Thoracic aorta (tissue), 2 donors: ENCODE measurements around the gene WBP11. TPM values are rescaled to one million over a fixed set of nuclear protein-coding genes. Genes with fewer than 3 reads are reported as not detected.
A peak's percentile ranks its signal among the peaks of the same experiment; 100 is the strongest.

ENCODE experiments used
- ATAC-seq: fragments of 150-250 bp; one replicate; pipeline ENCODE4 v1.8.0; 2017; ENCODE audit warnings: low read depth; ENCODE audit not compliant: insufficient number of reproducible peaks, low FRiP score
- DNase-seq: peaks from one replicate; pipeline ENCODE4 v3.0.0-alpha.2; 2020; ENCODE audit warnings: low spot score
- H3K27ac ChIP-seq, 2 donors: fragments of 200-600 bp; sonication (generic); 1 replicate in 1 of 2; 2 replicates in 1 of 2; pipeline ENCODE4 v1.5.1; 2016; ENCODE audit warnings: mild to moderate bottlenecking in 2 of 2, moderate library complexity in 2 of 2
- H3K27me3 ChIP-seq: fragments of 200-600 bp; sonication (generic); replicated peaks from 2 replicates; pipeline ENCODE4 v1.6.0; 2016; ENCODE audit warnings: mild to moderate bottlenecking; ENCODE audit not compliant: insufficient read depth
- H3K36me3 ChIP-seq: fragments of 200-600 bp; sonication (generic); one replicate; pipeline ENCODE4 v1.5.1; 2016
- H3K4me1 ChIP-seq, 2 donors: fragments of 200-600 bp; sonication (generic); 1 replicate in 1 of 2; 2 replicates in 1 of 2; pipeline versions ENCODE4 v1.5.1 to v1.6.0; 2016; ENCODE audit warnings: low read depth in 2 of 2, mild to moderate bottlenecking in 1 of 2; ENCODE audit not compliant: control insufficient read depth in 1 of 2
- H3K4me3 ChIP-seq: fragments of 200-600 bp; sonication (generic); 2 replicates; pipeline ENCODE4 v1.5.1; 2016; ENCODE audit warnings: mild to moderate bottlenecking
- H3K9me3 ChIP-seq: fragments of 200-600 bp; sonication (generic); 2 replicates; pipeline ENCODE4 v1.5.1; 2016
- total RNA-seq, 2 donors: library from RNA; depleted of rRNA; stranded (reverse); fragments of >200 nt; gene quantifications; one replicate each; pipeline versions ENCODE4 v1.1.0 to v1.2.3, GENCODE V29; 2016
- TF ChIP-seq, protein P1 (sequence below): fragments of 200-600 bp; sonication (generic); IDR thresholded peaks from one replicate; pipeline ENCODE4 v1.5.1; 2019; ENCODE audit warnings: antibody characterized with exemption

The WBP11 gene
- 10 to 100 TPM; 10.0 to 17.6 TPM for total RNA-seq

DNA sequence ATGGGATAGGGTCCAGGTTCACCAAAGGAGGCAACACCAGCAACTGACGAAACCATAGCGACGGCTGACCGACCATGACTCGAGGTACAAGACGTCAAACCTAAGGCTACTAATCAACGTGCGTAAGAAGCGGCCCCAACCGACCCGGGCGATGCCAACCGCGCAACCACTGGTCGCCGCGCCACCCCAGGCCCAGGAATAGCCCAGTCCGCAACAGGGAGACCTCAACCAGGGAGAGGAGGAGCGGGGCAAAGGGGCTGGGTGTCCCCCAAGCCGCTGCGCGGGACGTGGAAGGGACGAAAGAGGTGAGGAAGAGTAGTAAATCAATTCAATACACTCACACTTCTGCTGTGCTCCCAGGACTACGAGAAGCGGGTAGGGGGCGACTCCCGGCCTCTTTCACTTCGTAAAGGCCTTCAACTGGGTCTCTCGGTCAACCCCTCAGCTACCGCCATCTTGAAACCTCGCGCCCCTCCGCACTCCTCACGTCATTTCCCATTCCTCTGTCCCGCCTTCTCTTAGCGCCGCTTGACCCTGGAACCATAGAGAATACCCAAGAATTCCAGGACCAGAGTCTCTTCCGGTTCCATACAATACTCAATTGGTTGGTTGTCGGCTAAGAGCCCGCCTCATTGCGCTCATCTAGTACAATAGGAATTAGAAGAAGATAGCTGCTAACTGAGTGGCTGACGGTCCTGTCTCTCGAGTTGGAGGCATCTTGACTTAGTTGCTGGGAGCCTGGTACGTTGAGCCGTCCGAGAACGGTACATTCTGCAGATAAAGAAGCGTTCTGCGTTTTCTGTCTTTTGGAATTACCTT lies at the start of gene WBP11, which contains the start of gene C12orf60:
Gene WBP11 (minus strand): TSS at position 468 of the 819 bp plus-strand sequence. CDS start 2,095 bp downstream, outside the sequence.
Gene C12orf60 (plus strand): TSS at position 660 of the 819 bp plus-strand sequence. CDS start 19,266 bp downstream, outside the sequence.
- peak; percentile 100 for ATAC-seq
- Histone ChIP-seq H3K4me3 (peak within 1 kb of the TSS; percentile 90), H3K4me1 (peaks cover 12 to 25% of the 10 kb centered on the region in 2 donors), H3K36me3 (peaks cover under 1% of the 10 kb centered on the region), H3K27me3 (no peaks in the 10 kb centered on the region), H3K27ac (peak within 1 kb of the TSS; percentile 83 to 87), H3K9me3 (no peaks in the 10 kb centered on the region)
- TF ChIP-seq, protein P1, sequence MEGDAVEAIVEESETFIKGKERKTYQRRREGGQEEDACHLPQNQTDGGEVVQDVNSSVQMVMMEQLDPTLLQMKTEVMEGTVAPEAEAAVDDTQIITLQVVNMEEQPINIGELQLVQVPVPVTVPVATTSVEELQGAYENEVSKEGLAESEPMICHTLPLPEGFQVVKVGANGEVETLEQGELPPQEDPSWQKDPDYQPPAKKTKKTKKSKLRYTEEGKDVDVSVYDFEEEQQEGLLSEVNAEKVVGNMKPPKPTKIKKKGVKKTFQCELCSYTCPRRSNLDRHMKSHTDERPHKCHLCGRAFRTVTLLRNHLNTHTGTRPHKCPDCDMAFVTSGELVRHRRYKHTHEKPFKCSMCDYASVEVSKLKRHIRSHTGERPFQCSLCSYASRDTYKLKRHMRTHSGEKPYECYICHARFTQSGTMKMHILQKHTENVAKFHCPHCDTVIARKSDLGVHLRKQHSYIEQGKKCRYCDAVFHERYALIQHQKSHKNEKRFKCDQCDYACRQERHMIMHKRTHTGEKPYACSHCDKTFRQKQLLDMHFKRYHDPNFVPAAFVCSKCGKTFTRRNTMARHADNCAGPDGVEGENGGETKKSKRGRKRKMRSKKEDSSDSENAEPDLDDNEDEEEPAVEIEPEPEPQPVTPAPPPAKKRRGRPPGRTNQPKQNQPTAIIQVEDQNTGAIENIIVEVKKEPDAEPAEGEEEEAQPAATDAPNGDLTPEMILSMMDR, result no peak
- peak; percentile 97 for DNase-seq

DNA sequence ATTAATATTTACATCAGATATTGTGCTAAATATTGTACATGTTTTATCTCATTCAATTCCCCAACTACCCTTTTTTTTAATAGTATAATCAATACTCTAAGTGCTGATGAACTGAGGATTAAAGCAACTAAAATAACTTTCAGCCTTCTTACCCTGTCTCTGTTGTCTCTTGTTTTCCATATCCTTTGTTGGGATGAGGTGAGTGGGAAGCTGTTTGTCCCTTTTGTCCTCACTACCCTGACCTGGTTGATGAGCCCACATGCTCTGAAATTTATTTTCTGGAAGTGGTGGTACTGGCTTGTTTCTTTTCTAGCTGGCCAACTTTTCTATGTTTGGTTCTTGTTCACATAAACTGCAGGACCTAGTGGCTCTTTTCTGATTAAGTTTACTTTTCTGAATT lies 49.6 kb upstream of the WBP11 start:
- ATAC-seq (no peak), DNase-seq (no peak)
- Histone ChIP-seq H3K9me3 (no peaks in the 10 kb centered on the region), H3K27ac (no peak overlapping the region), H3K27me3 (no peaks in the 10 kb centered on the region), H3K36me3 (no peaks in the 10 kb centered on the region), H3K4me3 (no peak overlapping the region), H3K4me1 (peaks cover 16 to 35% of the 10 kb centered on the region in 2 donors)
- TF ChIP-seq, protein P1, result no peak

DNA sequence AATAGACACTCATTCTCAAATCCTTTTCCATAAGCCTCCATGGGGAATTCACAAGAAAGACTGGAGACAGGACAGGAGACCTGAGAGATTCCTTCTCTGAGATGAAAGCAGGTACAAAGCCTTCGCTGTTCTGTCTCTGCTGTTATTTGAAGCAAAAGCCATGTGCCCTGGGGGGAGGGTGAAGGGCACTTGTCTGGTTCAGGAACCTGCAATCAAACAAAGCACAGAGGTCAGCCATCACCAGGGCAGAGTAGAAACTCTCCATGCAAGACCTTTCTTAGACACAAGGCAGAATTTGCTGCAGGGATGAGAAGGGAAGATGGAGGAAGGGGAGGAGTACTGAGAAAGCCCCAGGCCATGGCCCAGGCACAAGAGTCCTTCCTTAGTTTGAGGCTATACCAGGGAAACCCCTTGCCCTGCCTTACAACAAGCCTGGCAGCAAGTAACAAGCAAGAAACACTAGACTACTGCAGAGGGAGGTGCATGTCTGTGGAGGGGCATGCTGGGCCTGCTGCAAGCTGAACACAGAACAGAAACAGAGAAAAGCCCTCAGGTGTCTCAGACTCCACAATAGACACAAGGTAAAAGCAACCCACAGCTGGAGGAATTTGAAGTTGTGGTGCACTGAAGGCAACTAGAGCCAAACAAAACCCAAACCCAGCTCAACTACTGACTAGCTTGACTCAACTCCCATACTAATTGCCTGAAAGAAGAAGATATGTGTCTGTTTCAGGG lies 47.8 kb upstream of the WBP11 start:
- H3K4me3 ChIP-seq, result no peak overlapping the region
- no peak overlapping the region for H3K27ac ChIP-seq
- H3K36me3 ChIP-seq, result no peaks in the 10 kb centered on the region
- ATAC-seq (no peak), DNase-seq (no peak)
- no peaks in the 10 kb centered on the region for H3K9me3 ChIP-seq
- no peaks in the 10 kb centered on the region for H3K27me3 ChIP-seq
- H3K4me1 ChIP-seq, result peaks cover 27 to 53% of the 10 kb centered on the region in 2 donors
- TF ChIP-seq, protein P1, result no peak

DNA sequence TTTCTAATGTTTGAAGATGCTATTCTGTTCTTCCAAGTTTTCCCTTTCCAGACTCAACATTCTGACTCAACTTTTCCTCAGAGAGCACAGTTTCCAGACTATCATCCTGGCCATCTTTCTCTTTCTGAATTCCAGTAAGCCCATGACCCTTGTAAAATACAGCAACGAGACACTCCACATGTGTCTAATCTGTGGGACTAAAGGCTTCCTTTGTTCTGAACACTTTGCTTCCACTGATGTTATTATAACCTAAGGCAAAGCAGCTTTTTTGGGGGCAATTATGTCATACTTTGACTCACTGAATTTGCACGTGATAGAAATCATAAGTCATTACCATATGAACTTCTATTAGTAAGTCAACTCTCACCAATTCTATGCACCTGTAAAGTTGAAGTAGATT lies 46.4 kb upstream of the WBP11 start:
- peaks cover 32 to 55% of the 10 kb centered on the region in 2 donors for H3K4me1 ChIP-seq
- no peaks in the 10 kb centered on the region for H3K36me3 ChIP-seq
- TF ChIP-seq, protein P1, result no peak
- DNase-seq, result no peak
- peak overlapping the region; percentile 37 for H3K27ac ChIP-seq
- H3K4me3 ChIP-seq, result no peak overlapping the region
- H3K9me3 ChIP-seq, result no peaks in the 10 kb centered on the region
- H3K27me3 ChIP-seq, result no peaks in the 10 kb centered on the region
- ATAC-seq, result peak; percentile 54
